H1 (cell line): ENCODE measurements around the gene ACP4. TPM values are rescaled to one million over a fixed set of nuclear protein-coding genes. Genes with fewer than 3 reads are reported as not detected.

Experiments
- CTCF ChIA-PET: fragments of 300-600 bp; sonication (Branson Sonifier 250); formaldehyde crosslinking; loops from one replicate; lab custom pipeline; 2021; ENCODE audit not compliant: partially characterized antibody; lab: Charles Lee
- POLR2A ChIA-PET: fragments of 300-600 bp; sonication (Branson Sonifier 250); formaldehyde crosslinking; loops from one replicate; lab custom pipeline; 2021; ENCODE audit warnings: inconsistent platforms; ENCODE audit not compliant: partially characterized antibody; lab: Charles Lee
- DNase-seq, 2 experiments: peaks; one replicate each; pipeline versions ENCODE4 v3.0.0 to v3.0.0-alpha.2; 2010 to 2022; ENCODE audit warnings: low spot score in 2 of 2, low read depth in 1 of 2, mixed read lengths in 1 of 2
- FAIRE-seq: peaks from 2 replicates; lab custom pipeline; 2011; peaks lifted over from hg19 to GRCh38; lab: Jason Lieb, UNC
- H2AFZ ChIP-seq: 2 replicates; pipeline ENCODE4 v1.8.1; 2012; ENCODE audit warnings: low read length, inconsistent platforms
- H2AK5ac ChIP-seq: 2 replicates; pipeline ENCODE4 v1.6.1; 2013; ENCODE audit warnings: low read depth, low read length
- H2BK120ac ChIP-seq: replicated peaks from 2 replicates; pipeline ENCODE3; 2013; ENCODE audit warnings: low read depth, low read length, inconsistent platforms
- H2BK12ac ChIP-seq: 2 replicates; pipeline ENCODE4 v1.6.1; 2013; ENCODE audit warnings: low read depth, low read length
- H2BK15ac ChIP-seq: 2 replicates; pipeline ENCODE4 v1.6.1; 2013; ENCODE audit warnings: low read length
- H2BK20ac ChIP-seq: 2 replicates; pipeline ENCODE4 v1.6.1; 2013; ENCODE audit warnings: low read length
- H2BK5ac ChIP-seq: 2 replicates; pipeline ENCODE4 v1.6.1; 2013; ENCODE audit warnings: low read depth, low read length
- H3K14ac ChIP-seq: 2 replicates; pipeline ENCODE4 v1.6.1; 2013; ENCODE audit warnings: inconsistent platforms; ENCODE audit not compliant: insufficient read length
- H3K18ac ChIP-seq: 2 replicates; pipeline ENCODE4 v1.6.1; 2013; ENCODE audit warnings: low read length; ENCODE audit errors: extremely low read depth
- H3K23ac ChIP-seq: 2 replicates; pipeline ENCODE4 v1.6.1; 2013; ENCODE audit warnings: inconsistent platforms; ENCODE audit not compliant: insufficient read length
- H3K23me2 ChIP-seq: 2 replicates; pipeline ENCODE4 v1.6.1; 2013; ENCODE audit warnings: low read depth, low read length
- H3K27ac ChIP-seq: 2 replicates; pipeline ENCODE4 v1.6.1; 2011; ENCODE audit warnings: low read depth, low read length, inconsistent platforms
- H3K27me3 ChIP-seq, 4 experiments: replicated peaks in 1 of 4; 1 replicate in 1 of 4; 2 replicates in 3 of 4; pipeline versions ENCODE4 v1.6.1 to v1.8.1; 2011 to 2013; ENCODE audit warnings: low read length in 3 of 4, mild to moderate bottlenecking in 3 of 4, inconsistent platforms in 2 of 4, mixed read lengths in 2 of 4, moderate library complexity in 1 of 4; ENCODE audit not compliant: control insufficient read depth in 3 of 4, insufficient read depth in 3 of 4; ENCODE audit errors: extremely low read depth in 1 of 4
- H3K36me3 ChIP-seq, 4 experiments: 2 replicates each; pipeline versions ENCODE4 v1.6.1 to v1.8.1; 2011 to 2013; ENCODE audit warnings: mild to moderate bottlenecking in 4 of 4, low read length in 3 of 4, moderate library complexity in 2 of 4, control low read depth in 1 of 4, inconsistent platforms in 1 of 4; ENCODE audit not compliant: insufficient read depth in 4 of 4, control insufficient read depth in 2 of 4
- H3K4ac ChIP-seq: replicated peaks from 2 replicates; pipeline ENCODE3; 2013; ENCODE audit warnings: low read length, low read depth, mixed read lengths, inconsistent platforms; ENCODE audit not compliant: insufficient read length
- H3K4me1 ChIP-seq, 4 experiments: replicated peaks in 1 of 4; 1 replicate in 1 of 4; 2 replicates in 3 of 4; pipeline versions ENCODE4 v1.6.1 to v1.8.1; 2011 to 2013; ENCODE audit warnings: low read length in 3 of 4, inconsistent platforms in 2 of 4, mixed read lengths in 1 of 4; ENCODE audit not compliant: insufficient read depth in 4 of 4, control insufficient read depth in 3 of 4
- H3K4me2 ChIP-seq, 2 experiments: 2 replicates each; pipeline versions ENCODE4 v1.6.1 to v1.8.1; 2011 to 2013; ENCODE audit warnings: low read depth in 2 of 2, low read length in 2 of 2, control low read depth in 1 of 2, inconsistent platforms in 1 of 2, mild to moderate bottlenecking in 1 of 2; ENCODE audit not compliant: insufficient read depth in 1 of 2
- H3K4me3 ChIP-seq, 4 experiments: fragments of 200-600, 300-600 bp in 1 of 4; sonication (generic), shearing (Covaris generic), sonication (Bioruptor Twin) in 1 of 4; 2 replicates each; pipeline versions ENCODE4 v1.5.1 to v1.8.1; 2011 to 2016; ENCODE audit warnings: low read length in 4 of 4, low read depth in 3 of 4, control low read depth in 2 of 4, inconsistent platforms in 2 of 4, mild to moderate bottlenecking in 2 of 4, mixed read lengths in 1 of 4, moderate library complexity in 1 of 4; ENCODE audit not compliant: insufficient read depth in 2 of 4; ENCODE audit errors: extremely low read depth in 1 of 4
- H3K56ac ChIP-seq: replicated peaks from 2 replicates; pipeline ENCODE3; 2013; ENCODE audit warnings: low read depth, mild to moderate bottlenecking, mixed read lengths, low read length, inconsistent platforms; ENCODE audit not compliant: insufficient read length
- H3K79me1 ChIP-seq: 2 replicates; pipeline ENCODE4 v1.6.1; 2013; ENCODE audit warnings: low read depth, low read length, control low read depth
- H3K79me2 ChIP-seq, 2 experiments: 2 replicates each; pipeline versions ENCODE4 v1.6.1 to v1.8.1; 2012 to 2013; ENCODE audit warnings: low read length in 2 of 2, mild to moderate bottlenecking in 2 of 2, inconsistent platforms in 1 of 2; ENCODE audit not compliant: insufficient read depth in 2 of 2, control insufficient read depth in 1 of 2
- H3K9ac ChIP-seq, 4 experiments: replicated peaks in 1 of 4; 1 replicate in 1 of 4; 2 replicates in 3 of 4; pipeline versions ENCODE4 v1.6.1 to v1.8.1; 2011 to 2013; ENCODE audit warnings: low read depth in 3 of 4, low read length in 3 of 4, control low read depth in 2 of 4, mild to moderate bottlenecking in 2 of 4, moderate library complexity in 2 of 4, inconsistent platforms in 1 of 4; ENCODE audit errors: extremely low read depth in 1 of 4
- H3K9me3 ChIP-seq, 2 experiments: 2 replicates each; pipeline versions ENCODE4 v1.6.1 to v1.8.1; 2012 to 2013; ENCODE audit warnings: mild to moderate bottlenecking in 2 of 2, moderate library complexity in 2 of 2, control low read depth in 1 of 2, inconsistent platforms in 1 of 2, low read depth in 1 of 2, low read length in 1 of 2, mixed read lengths in 1 of 2; ENCODE audit not compliant: insufficient read depth in 2 of 2
- H4K20me1 ChIP-seq, 2 experiments: replicated peaks in 1 of 2; 2 replicates each; pipeline versions ENCODE3 to v1.8.1; 2011 to 2013; ENCODE audit warnings: inconsistent platforms in 2 of 2, low read length in 2 of 2, mild to moderate bottlenecking in 1 of 2; ENCODE audit not compliant: insufficient read depth in 2 of 2, control insufficient read depth in 1 of 2
- H4K5ac ChIP-seq: 2 replicates; pipeline ENCODE4 v1.6.1; 2013; ENCODE audit warnings: low read length, low read depth, mixed read lengths, inconsistent platforms; ENCODE audit not compliant: insufficient read length
- H4K8ac ChIP-seq: 2 replicates; pipeline ENCODE4 v1.8.0; 2013; ENCODE audit warnings: mild to moderate bottlenecking, moderate library complexity, low read length, inconsistent platforms; ENCODE audit not compliant: insufficient read depth; ENCODE audit errors: extremely low read depth
- H4K91ac ChIP-seq: replicated peaks from 2 replicates; pipeline ENCODE3; 2013; ENCODE audit warnings: low read length, mixed read lengths, inconsistent platforms; ENCODE audit not compliant: insufficient read length
- CHD2 ChIP-seq: IDR thresholded peaks from 2 replicates; pipeline ENCODE4 v1.6.1; 2012; ENCODE audit warnings: low read length, improper control_type of control experiment
- POLR2A ChIP-seq, 2 experiments: IDR thresholded peaks; 1 replicate in 1 of 2; 2 replicates in 1 of 2; pipeline ENCODE4 v1.6.1; 2011; ENCODE audit warnings: low read depth in 2 of 2, low read length in 2 of 2, mild to moderate bottlenecking in 2 of 2; ENCODE audit errors: control extremely low read depth in 1 of 2
- RAD21 ChIP-seq, 2 experiments: IDR thresholded peaks in 1 of 2; conservative IDR thresholded peaks in 1 of 2; 2 replicates each; pipeline ENCODE4 v1.6.1; 2011; ENCODE audit warnings: low read depth in 2 of 2, low read length in 2 of 2, improper control_type of control experiment in 1 of 2, inconsistent platforms in 1 of 2, mild to moderate bottlenecking in 1 of 2, moderate library complexity in 1 of 2
- WGBS, 2 experiments: shearing (Covaris generic) in 1 of 2; methylation state at CpG; one replicate each; pipeline versions ENCODE4 v1.1.6 to v1.1.7; 2013 to 2015; ENCODE audit warnings: low lambda C conversion rate in 2 of 2, mixed read lengths in 2 of 2, inconsistent platforms in 1 of 2, low coverage in 1 of 2, missing lambda C conversion rate in 1 of 2; ENCODE audit not compliant: insufficient replicate concordance in 2 of 2, insufficient coverage in 1 of 2, insufficient read length in 1 of 2; ENCODE audit errors: extremely low coverage in 1 of 2, missing lambda C conversion rate in 1 of 2; 5-methylcytosine and 5-hydroxymethylcytosine counted together
- polyA plus RNA-seq, 7 experiments: library from polyadenylated mRNA; depleted of rRNA in 3 of 7; stranded (reverse) in 5 of 7; unstranded in 2 of 7; fragments of >200 nt in 5 of 7; fragments of 200-250 nt in 2 of 7; gene quantifications; 1 replicate in 5 of 7; 2 replicates in 1 of 7; 4 replicates in 1 of 7; pipeline versions ENCODE4 v1.2.1 to v1.2.3, GENCODE V29; 2011 to 2013; ENCODE audit warnings: missing spikeins in 2 of 7, mixed read lengths in 2 of 7
- total RNA-seq: library from RNA; stranded (reverse); fragmentation: NEBNext Ultra II Directional; extraction: Animal tissue kit (Norgen Biotek cat#: 25700); gene quantifications from 2 replicates; pipeline ENCODE4 v1.2.1, GENCODE V29; 2021
- TF ChIP-seq, protein P1 (sequence below): IDR thresholded peaks from 2 replicates; pipeline ENCODE4 v1.6.1; 2012; ENCODE audit warnings: inconsistent platforms
- TF ChIP-seq, protein P2 (sequence below), 3 experiments: IDR thresholded peaks; 1 replicate in 2 of 3; 2 replicates in 1 of 3; pipeline versions ENCODE4 v1.5.1 to v1.6.1; 2011; ENCODE audit warnings: low read length in 3 of 3, mild to moderate bottlenecking in 3 of 3, inconsistent platforms in 2 of 3, low read depth in 1 of 3, moderate library complexity in 1 of 3; ENCODE audit not compliant: insufficient read depth in 1 of 3; ENCODE audit errors: control extremely low read depth in 1 of 3

Gene ACP4
- total and polyA plus RNA-seq, 2 of the 8 experiments (the other 6 are each of a cell fraction or from before 2014, with no cell fraction given): not detected

DNA sequence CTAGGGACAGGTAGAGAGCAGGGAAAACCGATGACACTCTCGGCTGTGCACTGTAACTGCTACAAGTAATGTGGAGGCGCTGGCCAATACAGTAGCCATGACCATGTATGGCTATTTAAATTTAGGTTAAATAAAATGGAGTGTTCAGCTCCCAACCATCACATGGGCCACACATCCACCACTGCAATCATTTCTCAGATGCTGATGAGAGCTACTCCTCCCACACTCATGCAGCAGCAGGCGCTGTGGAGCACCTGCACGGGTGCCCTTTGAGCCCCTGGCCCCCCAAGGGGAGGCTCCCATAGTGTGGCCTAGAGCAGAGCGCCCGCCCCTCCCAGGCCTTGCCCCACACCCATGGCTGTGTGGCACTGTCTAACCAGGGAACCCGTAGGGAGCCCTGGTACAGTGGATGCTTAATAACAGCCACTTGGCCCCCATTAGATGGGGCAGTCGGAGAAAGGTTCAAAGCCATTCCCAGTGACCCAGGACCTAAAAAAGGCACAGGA is 6.0 kb downstream of the ACP4 start:
- H3K9ac ChIP-seq: no peak overlapping the region; a peak in 1 of 7 replicates
- H3K4me2 ChIP-seq: no peak overlapping the region
- H3K18ac ChIP-seq: 0 out of 2 replicates have a peak overlapping the region, but pooled peaks have one; percentile 14
- H2AFZ ChIP-seq: no peak overlapping the region
- H3K36me3 ChIP-seq: peaks cover 23 to 51% (median 39%) of the 10 kb centered on the region in 4 experiments; a peak in 7 of 8 replicates
- no peak overlapping the region for H2AK5ac ChIP-seq
- H3K27me3 ChIP-seq: no peaks in the 10 kb centered on the region; a peak in 1 of 7 replicates
- no peaks in the 10 kb centered on the region for H3K23me2 ChIP-seq
- CTCF ChIA-PET: interaction anchor here (0.9 to 2.3 kb wide), 10 partner anchors 10 to 412 kb away, joined by 3 to 15 read pairs (median 6); partner anchors contain the start of gene POLD1
- H3K23ac ChIP-seq: no peak overlapping the region
- TF ChIP-seq POLR2A (IDR thresholded peaks at IDR 0.05; ENCODE audit: control extremely low read depth in 1 of 2, low read depth in 2 of 2, low read length in 2 of 2) (peak; percentile 51 to 80), RAD21 (IDR thresholded peaks at IDR 0.05 in 1 of 2, conservative IDR thresholded peaks at IDR 0.05 in 1 of 2; ENCODE audit: low read depth in 2 of 2, low read length in 2 of 2) (peak; percentile 10 to 27; a peak in 1 of 4 replicates), CHD2 (no peak)
- TF ChIP-seq, protein P1, sequence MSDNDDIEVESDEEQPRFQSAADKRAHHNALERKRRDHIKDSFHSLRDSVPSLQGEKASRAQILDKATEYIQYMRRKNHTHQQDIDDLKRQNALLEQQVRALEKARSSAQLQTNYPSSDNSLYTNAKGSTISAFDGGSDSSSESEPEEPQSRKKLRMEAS: no peak
- TF ChIP-seq, protein P2, sequence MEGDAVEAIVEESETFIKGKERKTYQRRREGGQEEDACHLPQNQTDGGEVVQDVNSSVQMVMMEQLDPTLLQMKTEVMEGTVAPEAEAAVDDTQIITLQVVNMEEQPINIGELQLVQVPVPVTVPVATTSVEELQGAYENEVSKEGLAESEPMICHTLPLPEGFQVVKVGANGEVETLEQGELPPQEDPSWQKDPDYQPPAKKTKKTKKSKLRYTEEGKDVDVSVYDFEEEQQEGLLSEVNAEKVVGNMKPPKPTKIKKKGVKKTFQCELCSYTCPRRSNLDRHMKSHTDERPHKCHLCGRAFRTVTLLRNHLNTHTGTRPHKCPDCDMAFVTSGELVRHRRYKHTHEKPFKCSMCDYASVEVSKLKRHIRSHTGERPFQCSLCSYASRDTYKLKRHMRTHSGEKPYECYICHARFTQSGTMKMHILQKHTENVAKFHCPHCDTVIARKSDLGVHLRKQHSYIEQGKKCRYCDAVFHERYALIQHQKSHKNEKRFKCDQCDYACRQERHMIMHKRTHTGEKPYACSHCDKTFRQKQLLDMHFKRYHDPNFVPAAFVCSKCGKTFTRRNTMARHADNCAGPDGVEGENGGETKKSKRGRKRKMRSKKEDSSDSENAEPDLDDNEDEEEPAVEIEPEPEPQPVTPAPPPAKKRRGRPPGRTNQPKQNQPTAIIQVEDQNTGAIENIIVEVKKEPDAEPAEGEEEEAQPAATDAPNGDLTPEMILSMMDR (IDR thresholded peaks at IDR 0.05; ENCODE audit: control extremely low read depth in 1 of 3, insufficient read depth in 1 of 3, low read depth in 1 of 3, low read length in 3 of 3): peak; percentile 15 to 44 (median 33); a peak in 3 of 4 replicates
- H3K4ac ChIP-seq: no peak overlapping the region
- H4K20me1 ChIP-seq: peaks cover 43 to 44% of the 10 kb centered on the region in 2 experiments
- H4K91ac ChIP-seq: no peak overlapping the region
- no peak overlapping the region for H2BK15ac ChIP-seq
- no peak overlapping the region for H2BK5ac ChIP-seq
- H3K79me1 ChIP-seq: peaks cover 7% of the 10 kb centered on the region
- no peak overlapping the region for H3K56ac ChIP-seq
- no peak overlapping the region for H3K4me3 ChIP-seq
- POLR2A ChIA-PET: interaction anchor here (0.6 to 15.0 kb wide), 27 partner anchors 6 to 312 kb away, joined by 3 to 275 read pairs (median 6); partner anchors contain the start of genes CLEC11A, KLK1, KLK15 and KLK3
- 82% methylated on average over 9 of the region's 9 CpGs; no CpG with 5 or more reads in 1 of the 2 experiments for WGBS, 2 experiments
- no peak overlapping the region for H4K5ac ChIP-seq
- H2BK20ac ChIP-seq: no peak overlapping the region
- DNase-seq: no peak
- H2BK120ac ChIP-seq: no peak overlapping the region
- peaks cover 0 to 16% of the 10 kb centered on the region in 2 experiments; a peak in 2 of 4 replicates for H3K79me2 ChIP-seq
- no peak overlapping the region for H3K14ac ChIP-seq
- H3K9me3 ChIP-seq: no peaks in the 10 kb centered on the region
- H2BK12ac ChIP-seq: no peak overlapping the region
- H4K8ac ChIP-seq: no peak overlapping the region
- FAIRE-seq: no peak
- no peak overlapping the region for H3K27ac ChIP-seq
- H3K4me1 ChIP-seq: peaks cover 0 to 14% (median 6%) of the 10 kb centered on the region in 4 experiments; a peak in 5 of 7 replicates
